Renal cortical epithelial cell (primary cell): Measurements from ENCODE around the gene NBDY. TPM values are rescaled to one million over a fixed set of nuclear protein-coding genes. Genes with fewer than 3 reads are reported as not detected.
"Not testable (repeated sequence)": the region's sequence is repeated elsewhere in the genome, so short reads cannot be mapped to it uniquely, and the experiment has no call there.

Experiments used
- DNase-seq: peaks from one replicate; pipeline ENCODE4 v3.0.0-alpha.2; 2011; ENCODE audit warnings: low read depth
- total RNA-seq: library from RNA; depleted of rRNA; stranded (reverse); fragments of >200 nt; gene quantifications from 2 replicates; pipeline ENCODE4 v1.2.3, GENCODE V29; 2014

NBDY gene
- total RNA-seq, 1 donor from 2014 or later: 6.8 TPM

DNA sequence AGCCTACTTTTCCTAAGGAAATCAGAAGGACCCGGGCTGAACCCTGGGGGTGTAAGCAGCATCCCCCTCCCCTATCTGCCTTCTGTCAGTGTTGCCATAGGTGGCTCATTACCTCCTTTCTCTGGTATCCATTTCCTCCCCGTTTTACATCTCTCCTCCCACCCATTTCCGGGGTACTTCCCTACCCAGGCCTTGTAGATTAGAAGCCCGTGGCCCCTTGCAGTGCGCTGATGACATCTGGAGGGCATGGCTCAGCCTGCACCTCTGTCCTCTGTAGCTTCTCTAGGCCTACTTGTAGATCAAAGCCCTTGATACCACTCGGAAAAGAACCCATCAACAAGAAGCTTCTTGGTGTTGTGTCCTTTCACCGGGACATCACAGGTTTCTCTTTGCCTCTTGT, 71.8 kb downstream of the NBDY start:
- DNase-seq: no peak

DNA sequence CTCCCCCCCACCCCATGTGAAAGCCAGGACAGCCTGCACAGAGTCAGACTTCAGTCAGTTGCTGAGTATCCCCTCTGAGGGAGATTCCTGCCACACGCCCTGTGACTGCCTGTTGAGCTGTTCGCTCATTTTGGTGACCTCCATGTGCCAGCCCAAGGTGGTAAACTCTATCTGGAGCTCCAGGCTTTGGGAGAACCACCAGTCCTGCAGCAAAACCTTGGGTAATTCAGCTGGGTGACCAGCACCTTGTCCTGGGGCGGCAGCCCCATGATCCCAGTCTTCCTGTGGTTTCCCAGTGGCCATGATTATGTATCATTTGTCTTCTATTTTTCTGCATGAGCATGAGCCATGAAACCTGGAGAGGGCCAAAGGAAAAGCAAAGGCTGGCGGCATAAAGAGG, 73.4 kb downstream of the NBDY start:
- DNase-seq: no peak

DNA sequence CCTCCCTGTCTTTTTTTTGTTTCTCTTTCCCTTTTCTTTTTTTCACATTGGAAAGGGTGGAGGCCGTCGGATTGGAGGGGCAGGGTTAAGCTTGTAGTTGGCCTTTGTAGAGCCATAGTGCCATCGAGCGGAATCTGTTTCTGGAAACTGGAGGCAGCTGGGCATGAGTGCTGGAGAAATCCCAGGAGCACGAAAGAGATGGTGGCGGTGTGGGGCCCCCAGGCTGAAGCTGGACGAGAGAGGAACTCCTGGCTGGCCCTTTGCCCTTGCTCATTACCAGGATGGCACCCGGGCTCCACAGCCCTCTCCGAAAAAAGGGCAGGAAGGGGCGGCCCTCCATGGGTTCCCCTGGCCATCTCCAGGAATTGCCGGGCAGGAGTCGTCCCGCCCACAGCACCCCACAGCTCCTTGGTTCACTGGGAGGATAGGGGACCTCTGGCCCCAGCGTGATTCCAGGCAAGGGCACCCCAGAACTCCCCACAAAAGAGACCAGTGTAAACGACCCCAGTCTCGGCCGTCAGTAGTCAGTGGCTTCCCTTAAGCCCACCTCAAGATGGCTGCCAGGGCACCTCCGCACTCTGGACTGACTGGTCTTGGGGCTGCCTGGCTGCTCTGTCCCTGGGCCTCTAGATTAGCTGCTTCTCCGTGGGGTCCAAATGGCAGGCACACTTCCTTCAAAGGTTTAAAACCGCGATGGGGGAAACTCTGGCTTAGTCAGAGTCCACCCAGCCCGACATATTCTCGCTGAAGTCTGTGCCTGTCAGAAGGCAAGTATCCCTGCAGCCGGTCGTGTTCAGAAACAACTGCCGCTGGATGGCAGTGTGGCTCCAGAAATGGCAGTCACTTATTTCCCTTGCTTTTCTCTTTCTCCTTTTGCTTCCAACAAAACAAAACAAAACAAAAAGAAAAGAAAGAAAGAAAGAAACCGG, 74.1 kb downstream of the NBDY start:
- peak; percentile 33 for DNase-seq

DNA sequence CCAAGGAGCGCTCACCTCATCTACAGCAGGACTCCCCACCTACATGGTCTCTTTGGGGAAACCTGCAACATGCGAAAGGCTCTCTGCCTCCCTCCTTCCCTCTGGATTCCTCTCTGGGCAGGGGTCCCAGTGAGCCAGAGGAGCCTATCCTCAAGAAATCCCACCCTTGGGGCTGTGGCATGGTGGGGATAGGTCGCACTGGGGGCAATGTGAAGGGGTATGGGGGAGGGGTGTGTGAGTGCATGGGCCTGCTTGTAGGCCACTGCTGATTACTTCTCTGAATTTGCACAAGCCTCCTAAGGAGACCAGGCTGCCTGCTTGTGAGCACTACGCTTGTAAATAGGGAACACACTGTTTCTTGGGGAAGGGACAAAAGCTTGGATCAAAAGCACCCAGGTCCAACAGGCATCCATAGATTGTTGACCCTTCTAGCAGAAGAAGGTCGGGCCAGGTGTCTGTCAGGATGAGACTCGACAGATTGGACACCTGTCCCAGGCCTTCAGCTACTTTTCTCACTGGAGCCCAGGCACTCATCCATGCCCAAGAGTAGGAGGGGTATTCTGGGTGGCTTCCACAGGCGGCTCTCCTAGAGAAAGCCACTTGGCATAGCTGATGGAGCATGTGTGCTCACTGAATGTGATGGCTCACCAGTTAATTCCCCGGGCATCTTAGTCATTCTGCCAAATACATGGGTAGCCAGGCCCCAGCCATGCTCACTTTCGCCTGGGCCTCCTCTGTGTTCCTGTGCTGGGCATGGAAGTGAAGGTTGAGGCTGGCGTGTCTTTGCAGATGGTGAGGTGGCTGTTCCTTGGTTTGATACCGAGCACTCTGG, 75.0 kb downstream of the NBDY start:
- DNase-seq: peak; percentile 11

DNA sequence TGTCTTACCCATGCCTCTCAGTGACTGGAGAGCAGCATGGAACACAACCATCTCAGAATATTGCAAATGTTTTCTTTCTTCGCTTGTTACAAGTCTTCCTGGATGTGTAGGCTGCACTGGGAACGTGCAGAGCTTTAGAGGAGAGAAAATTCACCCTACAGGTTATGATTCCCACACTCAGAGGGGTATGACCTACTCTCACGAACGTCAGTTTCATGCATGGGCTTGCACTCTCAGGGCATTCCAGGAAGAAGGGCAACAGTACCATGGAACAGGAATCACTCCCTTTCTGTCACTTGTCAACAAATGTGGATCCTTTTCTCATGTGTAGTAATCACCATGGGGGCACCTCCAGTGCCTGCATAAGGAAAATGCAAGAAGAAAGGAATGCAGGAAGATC, 75.8 kb downstream of the NBDY start:
- DNase-seq: no peak

DNA sequence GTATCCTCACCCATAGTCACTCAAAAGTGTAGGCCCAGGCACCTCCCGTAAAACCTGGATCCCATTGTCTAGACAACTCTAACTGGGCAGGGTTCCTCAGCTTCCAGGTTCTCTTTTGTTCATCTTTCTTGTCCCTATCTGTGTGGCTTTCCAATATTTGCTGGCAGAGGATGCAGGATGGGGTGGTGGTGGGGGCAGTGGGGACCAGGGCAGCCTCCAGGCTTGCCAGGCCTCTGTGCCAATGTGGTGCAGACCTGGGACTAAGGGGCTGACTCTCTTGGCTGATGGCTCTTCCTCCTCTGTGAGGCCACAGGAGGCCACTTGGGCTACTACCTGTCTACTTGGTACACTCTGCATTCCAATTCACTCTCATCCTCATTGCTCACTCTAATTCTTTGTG, 76.4 kb downstream of the NBDY start:
- DNase-seq: no peak

DNA sequence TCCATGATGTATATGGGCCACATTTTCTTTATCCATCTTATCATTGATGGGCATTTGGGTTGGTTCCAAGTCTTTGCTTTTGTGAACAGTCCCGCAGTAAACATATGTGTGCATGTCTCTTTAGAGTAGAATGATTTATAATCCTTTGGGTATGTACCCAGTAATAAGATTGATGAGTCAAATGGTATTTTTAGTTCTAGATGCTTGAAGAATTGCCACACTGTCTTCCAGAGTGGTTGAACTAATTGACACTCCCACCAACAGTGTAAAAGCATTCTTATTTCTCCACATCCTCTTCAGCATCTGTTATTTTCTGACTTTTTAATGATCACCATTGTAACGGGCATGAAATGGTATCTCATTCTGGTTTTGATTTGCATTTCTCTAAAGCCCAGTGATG, 77.1 kb downstream of the NBDY start:
- DNase-seq: not testable (repeated sequence)

DNA sequence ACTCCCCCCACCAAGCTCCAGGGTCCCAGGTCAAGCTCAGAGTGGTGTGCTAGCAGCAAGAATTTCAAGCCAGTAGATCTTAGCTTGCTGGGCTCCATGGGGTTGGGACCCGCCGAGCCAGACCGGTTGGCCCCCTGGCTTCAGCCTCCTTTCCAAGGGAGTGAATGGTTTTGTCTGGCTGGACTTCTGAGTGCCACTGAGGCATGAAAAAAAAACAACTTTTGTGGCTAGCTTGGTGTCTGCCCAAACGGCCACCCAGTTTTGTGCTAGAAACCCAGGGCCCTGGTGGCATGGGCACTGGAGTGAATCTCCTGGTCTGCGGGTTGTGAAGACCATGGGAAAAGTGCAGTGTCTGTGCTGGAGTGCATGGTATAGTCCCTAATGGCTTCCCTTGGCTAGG, 82.6 kb downstream of the NBDY start:
- no peak for DNase-seq

DNA sequence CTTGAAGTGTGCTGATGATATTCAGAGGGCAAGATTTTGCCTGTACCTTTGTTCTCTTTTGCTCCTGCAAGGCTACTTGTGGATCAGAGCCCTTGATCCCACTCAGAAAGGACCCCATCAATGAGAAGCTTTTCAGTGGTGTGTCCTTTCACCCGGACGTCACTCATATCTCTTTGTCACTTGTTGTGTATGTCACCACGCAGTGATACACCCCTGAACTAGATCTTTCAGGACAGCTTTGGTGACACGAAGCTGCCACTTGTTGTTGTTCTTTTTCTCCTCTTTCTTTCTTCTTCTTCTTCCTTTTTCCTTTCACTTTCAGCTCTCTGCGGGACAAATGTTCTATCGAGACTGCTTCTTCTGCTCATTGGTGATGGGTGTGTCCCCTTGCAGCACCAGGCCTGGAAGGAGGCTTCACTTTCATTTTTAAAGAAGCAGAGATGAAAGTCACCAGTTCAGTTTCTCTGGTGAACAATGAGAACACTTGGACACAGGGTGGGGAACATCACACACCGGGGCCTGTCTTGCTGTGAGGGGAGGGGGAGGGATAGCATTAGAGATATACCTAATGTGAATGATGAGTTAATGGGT, 83.6 kb downstream of the NBDY start:
- DNase-seq: peak; percentile 1

DNA sequence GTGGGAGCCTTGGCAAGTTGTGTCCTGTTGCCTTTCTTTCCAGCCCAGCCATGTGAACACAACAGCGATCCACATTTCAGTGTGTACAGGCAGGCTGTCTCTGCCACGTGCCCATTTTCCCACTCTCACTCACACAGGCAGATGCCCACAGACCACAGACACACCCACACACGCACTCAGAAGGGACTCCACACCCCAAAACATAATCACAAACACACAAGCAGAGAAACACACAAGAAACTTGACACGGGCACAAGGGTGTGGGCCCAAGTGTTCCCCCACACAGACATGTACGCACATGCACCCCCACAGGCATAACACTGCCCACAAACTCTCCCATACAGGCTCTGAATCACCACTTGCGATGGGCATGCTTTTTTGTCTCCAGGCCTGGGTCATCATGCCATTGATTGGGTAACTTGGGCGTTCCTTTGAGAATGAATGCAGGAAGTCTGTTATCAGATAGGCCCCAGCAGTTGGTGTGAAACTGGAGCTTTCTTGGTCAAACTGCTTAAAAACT, 84.3 kb downstream of the NBDY start:
- peak; percentile 9 for DNase-seq

DNA sequence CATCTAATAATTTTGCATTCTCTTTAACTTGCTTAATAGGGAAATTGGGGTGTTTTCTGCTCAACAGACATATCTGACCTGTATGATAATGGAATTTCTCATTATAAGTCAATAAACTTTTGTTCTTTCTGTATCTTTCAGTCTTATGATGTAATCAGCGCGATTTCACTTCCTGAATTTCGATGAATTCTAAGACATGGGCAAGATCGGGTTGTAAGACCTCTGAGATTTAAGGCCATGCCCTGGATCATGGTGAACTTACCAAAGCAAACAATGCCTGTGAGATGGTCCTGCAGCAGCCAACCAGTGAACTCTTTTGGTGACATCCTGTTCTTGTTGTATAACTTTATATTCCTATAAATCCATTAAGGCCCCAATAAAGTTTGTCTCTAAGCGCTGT, 88.1 kb downstream of the NBDY start:
- no peak for DNase-seq

DNA sequence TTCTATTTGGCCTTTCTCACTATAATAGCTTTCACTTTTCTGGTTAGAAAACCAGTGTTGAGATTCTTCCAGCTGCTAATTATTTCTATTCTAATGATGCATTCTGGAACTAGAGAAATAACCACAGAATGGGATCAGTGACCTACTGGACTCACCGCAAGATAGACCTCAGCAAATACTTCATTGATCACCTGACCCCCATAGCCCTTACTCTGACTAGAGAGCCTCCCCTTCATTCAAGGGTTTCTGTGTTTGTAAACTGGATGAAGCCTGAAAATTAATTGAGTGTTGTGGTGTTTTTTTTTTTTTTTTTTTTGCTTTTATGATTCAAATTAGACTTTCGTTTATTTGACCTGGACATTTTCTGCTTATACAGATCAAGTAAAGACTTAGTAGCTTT, 97.0 kb downstream of the NBDY start:
- DNase-seq: no peak

DNA sequence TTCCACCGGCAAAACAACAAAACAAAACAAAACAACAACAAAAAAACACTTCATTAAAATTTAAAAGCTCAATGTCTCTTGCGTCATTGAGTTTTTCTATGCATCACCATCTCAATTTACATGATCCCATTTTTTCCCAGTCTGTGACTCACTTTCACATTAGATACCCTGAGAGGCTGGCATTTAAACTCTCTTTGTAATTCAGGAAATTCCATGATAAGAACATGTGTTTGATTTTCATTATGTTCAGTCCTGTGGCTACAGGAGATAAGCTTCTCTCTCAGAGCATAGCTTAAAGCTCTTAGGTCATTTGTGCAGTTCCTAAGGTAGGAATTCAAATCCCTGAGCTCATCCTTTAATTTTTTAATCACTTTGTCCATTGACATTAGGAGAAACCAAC, 104.6 kb downstream of the NBDY start:
- DNase-seq: no peak

DNA sequence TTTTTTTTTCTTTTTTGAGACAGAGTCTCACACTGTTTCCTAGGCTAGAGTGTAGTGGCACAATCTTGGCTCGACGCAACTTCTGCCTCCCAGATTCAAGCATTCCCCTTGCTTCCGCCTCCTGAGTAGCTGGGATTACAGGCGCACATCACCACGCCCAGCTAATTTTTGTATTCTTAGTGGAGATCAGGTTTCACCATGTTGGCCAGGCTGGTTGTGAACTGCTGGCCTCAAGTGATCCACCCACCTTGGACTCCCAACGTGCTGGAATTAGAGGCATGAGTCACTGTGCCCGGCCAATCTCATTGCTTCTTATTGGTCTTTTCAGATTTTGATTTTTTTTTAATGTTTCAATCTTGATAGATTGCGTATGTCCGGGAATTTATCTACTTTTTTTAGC, 124.4 kb downstream of the NBDY start:
- DNase-seq: no peak

DNA sequence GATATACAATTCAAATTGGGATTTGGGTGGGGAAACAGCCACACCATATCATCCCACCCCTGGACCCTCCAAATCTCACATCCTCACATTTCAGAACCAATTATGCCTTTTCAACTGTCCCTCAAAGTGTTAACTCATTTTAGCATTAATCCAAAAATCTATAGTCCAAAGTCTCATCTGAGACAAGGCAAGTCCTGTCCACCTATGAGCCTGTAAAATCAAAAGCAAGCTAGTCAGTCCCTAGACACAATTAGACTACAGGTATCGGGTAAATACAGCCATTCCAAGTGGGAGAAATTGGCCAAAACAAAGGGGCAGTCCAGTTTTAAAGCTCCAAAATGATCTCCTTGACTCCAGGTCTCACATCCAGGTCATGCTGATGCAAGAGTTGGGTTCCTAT, 128.0 kb downstream of the NBDY start:
- DNase-seq: no peak

DNA sequence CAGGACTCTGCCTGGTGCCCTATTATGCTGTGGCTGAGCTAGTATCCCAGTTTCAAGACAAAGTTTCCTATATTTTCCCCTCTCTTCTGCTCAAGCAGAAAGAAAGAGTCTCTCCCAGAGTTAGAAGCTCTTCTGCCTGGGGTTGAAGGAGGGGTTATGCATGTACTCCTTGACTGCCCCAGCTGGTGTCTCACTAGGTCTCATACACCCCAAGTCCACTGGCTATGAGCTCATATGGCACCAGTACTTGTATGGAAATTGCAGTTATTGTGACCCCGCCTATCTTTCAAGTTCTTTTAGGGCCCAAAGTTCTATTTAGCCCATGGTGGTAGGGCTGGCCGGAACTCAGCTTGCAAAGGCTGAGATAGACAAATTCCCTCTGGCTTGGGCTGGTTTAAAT, 131.8 kb downstream of the NBDY start:
- DNase-seq: no peak

Other genes with a start within 250 kb of the NBDY start
- gene UBQLN2, start 165.6 kb upstream of the NBDY start, total RNA-seq: 12.2 and 34.4 TPM in 2 replicates